ENCODE measurements around the gene MAPKAP1.

DNA sequence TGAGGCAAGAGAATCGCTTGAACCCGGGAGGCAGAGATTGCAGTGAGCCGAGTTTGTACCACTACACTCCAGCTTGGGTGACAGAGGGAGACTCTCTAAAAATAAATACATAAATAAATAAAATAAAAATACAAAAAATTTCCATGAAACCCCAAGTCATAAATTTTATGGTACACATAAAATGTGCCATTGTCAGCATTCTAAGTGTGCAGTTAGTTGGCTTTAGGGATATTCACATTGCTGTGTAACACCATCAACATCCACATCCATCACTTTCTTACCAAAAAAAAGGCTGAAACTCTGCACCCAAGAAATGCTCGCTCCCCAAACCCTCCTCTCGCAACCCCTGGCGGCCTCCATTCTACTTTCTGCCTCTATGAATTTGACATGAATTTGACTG, 310.2 kb downstream of the MAPKAP1 start:
- TF ChIP-seq CTCF (conservative IDR thresholded peaks at IDR 0.05) (no peak), ZFX (IDR thresholded peaks at IDR 0.05) (no peak)

Measured in C4-2B (cell line).